Stimulated activated CD8-positive, alpha-beta memory T cell treated with anti-CD3 and anti-CD28 coated beads, Interleukin-15, amount 100 ng/mL, for 24 hours (primary cell): ENCODE data around the gene C1S.
"Not testable (repeated sequence)": the region's sequence is repeated elsewhere in the genome, so short reads cannot be mapped to it uniquely, and the experiment has no call there.

Experiments
- DNase-seq: peaks from one replicate; pipeline ENCODE4 v3.0.0-alpha.2; 2020; ENCODE audit warnings: low read depth

C1S gene

DNA sequence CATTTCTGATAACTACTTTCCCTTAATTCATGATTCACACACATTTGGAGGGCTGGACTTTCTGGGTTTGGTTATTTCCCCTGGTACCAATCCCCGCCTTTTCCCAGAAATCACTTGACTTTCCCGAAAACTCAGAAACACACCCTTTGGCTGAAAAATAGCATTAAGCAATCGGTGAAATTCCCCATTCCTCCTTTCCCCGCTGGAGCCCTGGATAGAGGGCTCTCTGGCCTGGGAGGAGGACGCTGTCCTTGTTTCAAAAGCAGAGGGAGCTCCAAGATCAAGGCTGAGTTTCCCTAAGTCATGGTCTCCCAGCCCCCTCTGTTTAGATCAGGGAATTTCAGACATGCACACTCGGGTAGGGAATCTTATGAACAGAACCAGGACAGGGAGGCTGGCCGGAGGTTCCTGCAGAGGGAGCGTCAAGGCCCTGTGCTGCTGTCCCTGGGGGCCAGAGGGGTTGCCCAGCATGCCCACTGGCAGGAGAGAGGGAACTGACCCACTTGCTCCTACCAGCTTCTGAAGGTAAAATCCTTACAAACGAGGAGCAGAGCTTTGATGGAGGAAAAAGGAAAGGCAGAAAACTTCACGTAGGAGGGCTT lies at the start of gene C1S:
Gene C1S (plus strand): TSS at position 366 of the 602 bp plus-strand sequence. CDS start 1,195 bp downstream, outside the sequence.
- no peak for DNase-seq

DNA sequence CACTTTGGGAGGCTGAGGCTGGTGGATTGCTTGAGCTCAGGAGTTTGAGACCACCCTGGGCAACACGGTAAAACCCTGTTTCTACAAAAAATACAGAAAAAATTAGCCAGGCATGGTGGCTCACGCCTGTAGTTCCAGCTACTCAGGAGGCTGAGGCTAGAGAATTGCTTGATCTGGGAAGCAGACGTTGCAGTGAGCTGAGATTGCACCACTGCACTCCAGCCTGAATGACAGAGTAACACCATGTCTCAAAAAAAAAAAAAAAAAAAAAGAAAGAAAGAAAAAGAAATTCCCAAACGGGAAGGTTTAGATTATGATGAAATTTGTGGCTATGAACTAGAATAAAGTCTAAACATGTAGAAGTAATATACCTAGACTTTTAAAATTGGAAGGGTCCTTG lies 49.1 kb upstream of the C1S start:
- not testable (repeated sequence) for DNase-seq

DNA sequence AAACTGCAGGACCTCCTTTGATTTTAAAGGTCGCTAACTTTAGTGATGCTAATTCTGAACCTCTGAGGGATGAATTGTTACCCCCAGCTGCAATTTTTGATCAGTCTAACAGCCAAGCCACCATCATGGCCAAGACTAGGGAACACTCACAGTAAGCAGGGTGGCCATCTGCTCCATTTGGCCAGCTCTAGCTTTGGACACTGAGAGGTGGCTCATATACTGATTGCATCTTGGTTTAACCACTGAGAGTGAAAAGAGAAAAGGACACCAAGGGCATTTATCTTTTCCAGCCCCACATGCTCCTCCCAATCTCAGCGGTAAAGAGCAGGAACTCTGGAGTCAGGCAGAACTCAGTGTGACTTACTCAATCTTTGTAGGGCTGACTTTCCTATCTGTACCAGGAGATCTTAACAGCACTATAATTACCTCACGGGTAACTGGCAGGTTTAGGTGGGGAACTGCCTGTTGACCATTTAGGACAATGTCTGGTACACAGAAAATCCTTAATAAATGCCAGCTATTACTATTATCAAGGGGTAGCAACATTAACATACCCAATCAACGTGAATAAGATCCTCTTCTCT lies 48.4 kb upstream of the C1S start:
- no peak for DNase-seq

DNA sequence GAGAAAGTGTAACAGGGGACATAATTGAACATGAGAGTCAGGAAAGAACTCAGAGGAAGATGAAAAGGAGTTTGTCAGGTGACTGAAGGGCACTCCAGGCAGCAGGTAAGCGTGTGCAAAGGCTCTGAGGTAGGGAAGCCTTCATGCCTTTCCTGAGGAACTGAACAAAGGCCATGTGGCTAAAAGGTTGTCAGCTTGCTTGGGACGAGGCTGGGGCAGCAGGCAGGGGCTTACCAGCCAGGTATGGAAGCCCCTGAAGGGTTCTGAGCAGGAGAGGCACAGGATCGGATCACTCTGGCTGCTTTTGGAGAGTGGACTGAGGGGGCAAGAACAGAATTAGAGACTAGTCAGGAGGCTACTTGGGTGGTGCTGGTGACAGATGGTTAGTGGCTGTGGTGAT lies 47.4 kb upstream of the C1S start:
- no peak for DNase-seq

DNA sequence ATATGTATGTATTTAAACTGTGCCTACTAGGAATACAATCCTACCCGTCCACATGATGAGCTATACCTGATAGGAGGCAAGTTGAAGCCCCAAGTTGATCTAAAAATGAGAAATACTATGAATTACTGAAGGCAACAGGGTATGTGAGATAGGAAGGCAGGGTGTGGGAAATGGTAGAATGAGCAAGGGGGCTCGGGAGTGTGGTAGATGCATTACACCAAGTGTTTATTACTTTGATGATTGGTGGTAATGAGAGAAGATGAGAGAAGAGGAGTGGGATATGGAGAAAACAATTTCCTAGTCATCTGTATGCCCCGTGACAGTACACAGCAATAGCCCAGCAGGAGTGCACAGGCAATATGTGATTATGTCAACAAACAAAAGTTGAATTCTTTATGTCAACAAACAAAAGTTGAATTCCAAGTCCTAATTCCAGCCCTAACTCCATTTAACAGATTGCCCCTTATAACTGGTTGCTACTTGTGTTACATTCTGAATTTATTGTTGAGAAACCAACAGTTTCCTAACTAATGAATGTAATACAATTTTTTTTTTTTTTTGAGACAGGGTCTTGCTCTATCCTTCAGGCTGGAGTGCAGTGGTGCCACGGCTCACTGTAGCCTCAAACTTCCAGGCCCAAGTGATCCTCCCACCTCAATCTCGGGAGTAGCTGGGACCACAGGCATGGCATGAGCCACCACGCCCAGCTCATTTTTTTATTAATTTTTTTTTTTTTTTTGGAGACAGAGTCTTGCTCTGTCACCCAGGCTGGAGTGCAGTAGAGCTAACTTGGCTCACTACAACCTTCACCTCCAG lies 44.8 kb upstream of the C1S start:
- no peak for DNase-seq

DNA sequence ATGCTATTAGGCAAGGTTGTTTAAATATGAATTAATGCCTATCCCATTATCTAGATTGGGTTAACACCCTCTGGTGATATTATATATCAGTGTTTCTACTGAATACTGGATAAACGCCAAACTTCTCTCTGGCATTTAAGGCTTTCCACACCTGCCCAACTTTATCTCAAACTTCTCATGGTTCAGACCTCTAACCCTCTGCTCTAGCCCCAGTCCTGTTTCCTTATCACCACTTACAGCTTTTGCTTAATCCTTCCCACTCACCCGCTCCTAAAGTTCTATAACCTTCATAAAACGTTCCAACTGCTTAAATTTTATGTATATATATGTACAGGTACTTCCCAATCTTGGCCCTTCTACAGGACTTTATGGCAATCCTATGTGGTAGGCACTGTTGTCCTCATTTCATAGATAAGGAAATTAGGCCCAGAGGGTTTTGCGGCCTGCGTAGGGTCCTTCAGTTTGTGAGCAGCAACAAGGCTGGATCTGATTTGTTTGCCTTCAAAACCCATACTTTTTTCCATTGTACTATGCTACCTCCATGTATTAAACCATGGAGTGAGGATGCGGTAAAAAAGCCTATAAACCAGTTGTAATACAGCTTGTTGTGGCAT lies 43.5 kb upstream of the C1S start:
- no peak for DNase-seq

DNA sequence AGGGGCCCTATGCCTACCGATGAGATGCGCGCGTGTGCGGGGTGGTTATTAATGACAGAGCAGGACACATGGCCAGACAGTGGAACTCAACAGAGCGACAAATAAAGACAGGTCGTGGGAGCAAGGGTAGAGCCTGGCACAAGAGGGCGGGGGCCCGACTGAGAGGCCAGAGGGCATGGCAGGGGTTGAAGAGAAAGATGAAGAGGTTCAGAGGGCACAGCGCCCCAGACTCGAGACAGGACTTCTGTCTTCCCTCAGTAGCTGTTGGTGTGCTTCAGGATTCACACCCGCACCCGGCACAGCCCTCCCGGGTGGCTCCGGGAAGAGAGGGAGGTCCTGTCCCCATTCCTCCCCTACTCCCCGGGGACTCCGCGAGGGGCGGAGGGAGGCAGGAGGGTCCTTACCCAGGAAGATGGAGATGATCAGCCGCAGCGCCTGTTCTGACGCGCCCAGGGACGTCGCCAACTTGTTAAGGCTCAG lies 42.6 kb upstream of the C1S start:
- DNase-seq: no peak

DNA sequence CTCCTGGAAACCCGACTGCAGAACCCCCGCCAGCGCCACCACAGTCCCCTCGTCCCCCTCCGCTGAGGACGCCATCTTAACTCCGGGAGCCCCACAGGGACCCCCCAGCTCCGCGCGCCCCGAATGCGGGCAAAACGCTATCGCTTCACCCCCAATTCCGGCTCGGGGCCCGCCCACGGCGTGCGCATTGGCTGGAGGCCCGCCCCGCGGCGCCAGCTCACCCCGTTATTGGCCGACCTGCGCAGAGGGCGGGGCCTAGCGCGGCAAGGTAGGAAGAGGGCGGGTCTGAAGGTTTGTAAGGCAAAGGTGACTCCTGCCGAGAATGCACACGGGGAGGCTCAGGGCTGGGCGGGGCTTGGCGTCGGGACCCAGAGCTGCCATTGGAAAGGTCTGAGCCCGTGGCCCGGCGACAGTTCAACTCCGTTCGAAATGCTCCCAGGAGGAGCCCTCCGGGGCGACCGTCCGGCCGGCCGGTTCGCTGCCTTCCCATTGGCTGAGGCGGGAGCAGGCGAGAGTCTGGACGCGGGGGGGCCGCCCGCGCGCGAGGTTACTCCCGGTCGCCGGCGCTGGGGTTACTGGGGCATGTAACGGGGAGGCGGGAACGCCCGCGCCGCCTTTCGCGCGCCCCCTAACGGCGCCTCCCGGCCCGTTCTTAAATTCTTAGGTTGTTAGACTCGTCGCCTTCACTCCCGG lies 42.0 kb upstream of the C1S start, which contains the start of gene LPCAT3:
Gene LPCAT3 (minus strand): TSS at position 127 of the 693 bp plus-strand sequence. CDS start 52 bp downstream, at position 75.
- peak; percentile 92 for DNase-seq

DNA sequence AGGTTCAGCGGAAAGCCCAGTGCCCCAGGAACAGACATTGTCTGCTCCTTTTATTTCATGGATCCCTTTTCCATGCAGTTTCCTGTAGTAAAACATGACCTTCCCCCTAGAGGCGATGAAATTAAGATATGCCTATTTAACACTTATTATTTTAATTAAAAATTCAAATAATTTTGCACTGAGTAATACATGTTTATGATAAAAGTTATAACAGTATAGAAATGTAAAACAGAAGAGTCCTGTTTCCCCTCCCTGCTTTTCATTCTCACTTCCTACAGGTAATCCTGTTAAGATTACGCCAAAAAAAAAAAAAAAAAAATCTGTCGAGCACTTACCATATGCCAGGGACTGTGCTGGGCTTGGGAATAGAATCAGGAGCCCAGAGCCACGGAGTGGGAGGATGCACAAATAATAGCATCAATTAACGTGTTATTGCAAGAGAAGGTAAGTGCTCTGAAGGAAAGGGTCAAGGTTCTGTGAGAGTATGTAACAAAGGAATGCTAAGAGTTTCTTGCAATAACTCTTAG lies 41.4 kb upstream of the C1S start:
- no peak for DNase-seq

DNA sequence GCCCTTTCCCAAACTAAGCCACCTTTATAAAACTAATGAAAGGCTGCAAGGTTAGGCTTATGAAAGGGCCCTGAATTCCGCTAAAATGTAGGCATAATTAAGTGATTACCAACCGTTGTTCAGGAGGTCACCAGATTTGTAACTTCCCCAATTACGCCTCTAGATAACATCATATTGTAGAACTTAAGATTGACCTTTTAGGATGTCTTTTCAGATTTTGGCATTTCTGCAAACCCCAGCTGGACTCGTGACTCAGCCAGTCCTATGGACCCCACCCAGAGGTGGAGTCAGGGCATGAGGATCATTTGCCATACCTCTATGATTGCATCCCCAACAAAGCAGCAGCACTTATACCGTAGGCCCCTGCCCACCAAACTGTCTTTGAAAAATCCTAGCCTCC lies 38.6 kb upstream of the C1S start:
- DNase-seq: no peak

DNA sequence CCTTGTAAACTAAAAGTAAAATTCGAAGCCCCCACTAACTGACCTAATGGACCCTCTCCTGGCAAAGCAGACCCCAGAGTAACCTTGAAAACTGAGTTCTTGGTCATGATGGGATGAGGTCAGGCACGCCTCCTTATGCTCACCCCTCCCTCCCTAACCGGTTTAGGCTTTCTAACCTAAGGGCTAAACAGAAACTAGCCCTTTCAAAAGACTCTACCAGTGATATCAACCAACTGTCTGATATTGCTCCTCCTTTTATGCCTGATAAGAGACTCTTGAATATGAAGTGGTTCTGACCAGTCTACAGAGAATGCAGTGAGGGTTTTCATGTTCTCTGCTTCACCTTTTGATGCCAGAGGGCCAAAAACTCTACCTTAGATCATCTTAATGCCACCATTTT lies 37.4 kb upstream of the C1S start:
- no peak for DNase-seq

DNA sequence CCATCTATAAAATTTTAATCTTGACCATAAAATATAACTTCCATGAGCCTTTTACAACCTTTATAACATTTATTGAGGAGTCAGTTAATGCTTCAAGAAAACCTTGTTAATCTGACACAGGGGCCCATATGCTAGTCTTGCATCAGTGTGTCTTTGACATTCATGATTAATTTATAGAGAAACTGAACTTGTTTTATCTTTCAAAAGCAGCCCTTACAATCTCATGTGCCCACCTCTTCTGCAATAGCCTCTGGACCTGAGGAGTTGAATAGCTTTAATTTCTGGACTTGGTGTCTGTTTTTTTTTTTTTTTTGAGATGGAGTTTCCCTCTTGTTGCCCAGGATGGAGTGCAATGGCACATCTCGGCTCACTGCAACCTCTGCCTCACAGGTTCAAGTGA lies 33.7 kb upstream of the C1S start:
- no peak for DNase-seq

DNA sequence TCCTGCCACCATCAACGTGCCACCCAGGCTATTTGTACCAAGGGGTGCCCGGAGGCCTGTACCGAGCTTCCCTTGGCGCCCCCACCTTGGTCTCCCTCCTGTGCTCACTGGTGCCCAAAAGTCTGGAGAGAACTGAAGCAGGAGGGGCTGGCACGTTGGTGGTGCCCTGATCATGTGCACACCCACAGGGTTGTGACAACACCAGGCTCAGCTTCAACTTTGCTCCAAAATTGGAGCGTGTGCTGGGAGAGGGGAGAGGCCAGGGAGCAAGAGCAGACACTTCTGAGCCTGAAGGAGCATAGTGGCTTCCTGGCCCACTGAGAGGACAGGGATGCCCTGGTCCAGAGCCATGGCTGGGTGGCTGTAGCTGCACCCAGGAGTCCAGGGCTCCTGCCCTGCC lies 29.2 kb upstream of the C1S start:
- DNase-seq: no peak

DNA sequence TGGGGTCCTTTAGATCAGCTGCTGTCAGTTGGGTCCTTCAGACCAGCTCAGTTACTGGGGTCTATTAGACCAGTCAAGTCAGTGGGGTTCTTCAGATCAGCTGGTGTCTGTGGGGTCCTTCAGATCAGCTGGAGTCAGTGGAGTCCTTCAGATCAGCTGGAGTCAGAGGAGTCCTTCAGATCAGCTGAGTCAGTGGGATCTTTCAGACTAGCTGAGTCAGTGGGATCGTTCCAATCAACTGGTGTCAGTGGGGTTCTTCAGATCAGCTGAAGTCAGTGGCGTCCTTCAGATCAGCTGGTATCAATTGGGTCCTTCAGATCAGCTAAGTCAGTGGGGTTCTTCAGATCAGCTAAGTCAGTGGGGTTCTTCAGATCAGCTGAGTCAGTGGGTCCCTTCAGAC lies 27.5 kb upstream of the C1S start:
- DNase-seq: no peak

DNA sequence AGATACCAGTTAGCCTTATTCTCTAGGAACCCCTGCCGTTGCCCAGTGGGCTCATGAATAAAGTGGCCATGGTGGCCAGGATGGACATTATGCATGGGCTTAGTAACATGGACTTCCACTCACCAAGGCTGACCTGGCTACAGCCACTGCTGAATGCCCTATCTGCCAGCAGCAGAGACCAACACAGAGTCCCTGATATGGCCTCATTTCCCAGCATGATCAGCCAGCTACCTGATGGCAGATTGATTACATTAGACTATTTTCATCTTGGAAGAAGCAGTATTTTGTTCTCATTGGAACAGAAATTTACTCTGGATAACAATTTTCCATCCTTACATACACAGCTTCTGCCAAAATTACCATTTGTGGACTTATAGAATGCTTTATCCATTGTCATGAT lies 26.1 kb upstream of the C1S start:
- DNase-seq: no peak

DNA sequence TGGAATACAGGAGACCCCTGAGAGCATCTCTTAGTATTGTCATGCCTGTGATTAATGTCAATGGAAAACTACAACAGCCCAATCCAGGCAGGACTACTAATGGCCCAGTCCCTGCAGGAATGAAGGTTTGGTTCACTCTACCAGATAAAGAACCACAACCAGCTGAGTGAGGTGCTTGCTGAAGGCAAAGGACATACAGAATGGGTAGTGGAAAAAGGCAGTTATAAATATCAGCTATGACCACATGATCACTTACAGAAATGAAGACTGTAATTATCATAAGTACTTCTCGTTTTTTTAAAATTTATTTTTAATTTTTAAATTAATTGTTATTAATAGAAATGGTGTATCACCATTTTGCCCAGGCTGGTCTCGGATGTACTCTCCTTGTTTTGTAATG lies 25.1 kb upstream of the C1S start:
- no peak for DNase-seq

DNA sequence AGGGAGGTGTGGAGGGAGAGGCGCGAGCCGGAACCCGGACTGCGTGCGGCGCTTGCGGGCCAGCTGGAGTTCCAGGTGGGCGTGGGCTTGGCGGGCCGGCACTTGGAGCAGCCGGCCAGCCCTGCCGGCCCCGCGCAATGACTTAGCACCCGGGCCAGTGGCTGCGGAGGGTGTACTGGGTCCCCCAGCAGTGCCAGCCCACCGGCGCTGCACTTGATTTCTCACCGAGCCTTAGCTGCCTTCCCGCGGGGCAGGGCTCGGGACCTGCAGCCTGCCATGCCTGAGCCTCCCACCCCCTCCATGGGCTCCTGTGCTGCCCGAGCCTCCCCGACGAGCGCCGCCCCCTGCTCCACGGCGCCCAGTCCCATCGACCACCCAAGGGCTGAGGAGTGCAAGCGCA lies 23.1 kb upstream of the C1S start:
- DNase-seq: not testable (repeated sequence)

DNA sequence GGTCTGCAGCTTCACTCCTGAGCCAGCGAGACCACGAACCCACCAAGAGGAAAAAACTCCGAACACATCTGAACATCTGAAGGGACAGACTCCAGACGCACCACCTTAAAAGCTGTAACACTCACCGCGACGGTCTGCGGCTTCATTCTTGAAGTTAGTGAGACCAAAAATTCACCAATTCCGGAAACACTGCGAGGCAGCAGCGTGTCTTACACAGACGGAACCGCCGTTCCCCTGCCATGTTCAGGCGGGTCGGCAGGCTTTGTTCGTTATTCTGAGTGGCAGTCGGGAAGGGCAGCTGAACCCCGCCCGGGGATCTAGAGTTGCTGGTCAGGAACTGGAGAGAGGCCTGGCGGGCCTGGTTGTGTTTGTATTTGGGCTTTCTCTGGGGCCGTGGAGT lies 21.9 kb upstream of the C1S start:
- no peak for DNase-seq

DNA sequence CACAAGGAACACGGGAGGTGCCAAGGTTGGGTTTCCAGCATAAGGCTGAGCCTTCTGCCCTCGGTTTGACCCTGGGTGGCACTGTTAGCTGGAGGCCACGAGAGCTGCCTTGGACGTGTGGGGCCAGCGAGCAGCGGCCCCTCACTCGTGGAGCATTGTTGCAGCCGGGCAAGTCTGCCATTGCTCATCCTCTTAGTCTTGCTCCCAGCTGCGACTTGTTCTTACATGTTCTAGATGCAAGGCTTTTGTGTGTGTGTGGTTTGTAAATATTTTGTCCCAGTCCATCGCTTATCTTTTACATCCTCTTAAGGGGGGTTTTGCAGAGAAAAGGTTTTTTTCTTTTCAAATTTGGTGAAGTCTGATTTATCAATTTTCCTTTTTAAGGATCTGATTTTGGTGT lies 21.1 kb upstream of the C1S start:
- no peak for DNase-seq

DNA sequence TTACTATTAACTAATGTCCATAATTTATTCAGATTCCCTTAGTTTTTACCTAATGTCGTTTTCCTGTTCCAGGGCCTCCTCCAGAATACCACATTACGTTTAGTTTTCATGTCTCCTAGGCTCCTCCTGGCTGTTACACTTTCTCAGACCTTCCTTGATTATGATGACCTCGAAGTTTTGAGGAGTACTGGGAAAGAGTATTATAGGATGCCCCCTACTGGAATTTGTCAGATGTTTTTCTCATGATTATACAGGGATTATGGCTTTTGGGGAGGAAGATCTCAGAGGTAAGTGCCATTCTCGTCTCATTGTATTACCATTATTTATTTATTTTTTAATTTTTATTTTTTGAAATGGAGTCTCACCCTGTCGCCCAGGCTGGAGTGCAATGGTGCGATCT lies 17.7 kb upstream of the C1S start:
- DNase-seq: no peak

DNA sequence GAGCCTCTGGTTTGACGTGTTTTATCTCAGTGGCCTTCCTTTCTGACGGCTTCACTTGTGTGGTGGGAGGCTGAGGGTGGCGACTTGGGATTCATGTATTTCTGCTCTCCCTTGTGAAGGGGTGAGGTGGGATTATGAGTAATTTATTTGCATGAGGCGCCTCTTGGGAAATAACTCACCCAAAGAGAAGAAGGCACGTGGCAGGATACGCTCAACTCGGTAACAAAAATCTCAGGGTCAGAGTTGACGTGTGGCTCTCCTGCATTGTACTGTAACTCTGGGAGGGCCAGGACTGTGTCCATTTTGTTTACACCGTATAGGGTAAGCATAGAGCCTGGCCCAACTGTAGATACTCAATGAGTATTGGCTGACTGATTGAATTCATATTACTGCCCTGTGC lies 14.6 kb upstream of the C1S start:
- no peak for DNase-seq
